Measurements from ENCODE around the gene RNF213.

RNF213 gene

GRCh38 chr17:80374732-80375585 lies 114.3 kb downstream of the RNF213 start:
- DNase-seq: no peak

- DNase-seq: no peak
These were observed 115.9 kb downstream of the RNF213 start for GRCh38 chr17:80376531-80376930.

DNA sequence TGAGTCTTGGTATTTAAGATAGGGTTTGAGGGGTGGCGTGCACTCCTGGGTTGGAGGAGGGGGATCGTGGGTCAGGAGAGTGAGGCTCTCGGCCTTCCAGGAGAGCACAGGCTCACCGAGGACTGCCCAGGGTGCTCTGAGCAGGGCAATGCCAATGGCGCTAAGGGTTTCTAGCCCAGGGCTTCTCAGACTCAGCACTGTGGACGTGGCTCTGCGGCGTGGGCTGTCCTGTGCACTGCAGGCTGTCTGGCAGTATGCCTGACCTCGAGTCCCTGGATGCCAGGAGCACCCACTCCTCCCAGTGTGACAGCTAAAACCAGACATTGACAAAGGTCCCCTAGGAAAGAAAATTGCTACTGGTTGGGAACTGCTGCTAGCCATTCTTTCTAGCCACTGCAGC lies 117.1 kb downstream of the RNF213 start:
- DNase-seq: no peak

DNA sequence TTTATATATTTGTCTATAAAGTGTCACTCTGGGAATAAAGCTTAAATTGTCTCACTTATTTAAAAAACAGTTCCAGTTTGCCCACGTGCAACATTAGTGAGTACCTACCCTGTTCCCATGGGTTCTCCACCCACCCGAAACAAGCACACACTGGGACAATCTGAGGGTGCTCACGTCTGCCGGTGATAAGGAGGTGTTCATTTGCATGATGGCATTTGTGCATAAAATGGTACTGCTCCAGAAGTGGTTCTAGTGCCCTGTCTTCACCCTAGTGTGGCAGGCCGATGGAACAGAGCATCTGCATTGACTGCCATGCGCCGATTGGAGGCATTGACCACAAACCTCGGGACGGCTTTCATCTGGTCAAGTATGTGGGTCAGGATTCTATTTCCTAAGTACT lies 118.7 kb downstream of the RNF213 start:
- no peak for DNase-seq

DNA sequence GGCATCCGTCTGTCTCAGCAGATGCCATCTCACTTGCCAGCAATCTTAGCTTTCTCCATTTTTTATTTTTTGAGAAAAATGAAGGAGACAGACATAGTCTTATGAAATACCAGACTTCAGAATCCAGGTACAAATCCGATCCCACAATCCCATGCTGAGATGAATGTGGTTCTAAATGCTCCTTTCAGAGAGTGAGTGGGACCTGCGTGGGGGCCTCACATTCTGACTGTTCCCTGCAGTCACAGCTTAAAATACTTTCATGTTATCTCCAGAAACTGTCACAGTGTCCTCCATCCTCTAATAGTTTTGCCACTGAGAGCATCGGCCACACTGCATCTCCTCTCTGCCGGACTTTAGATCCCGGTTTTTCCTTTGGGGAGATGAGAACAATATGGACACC lies 119.4 kb downstream of the RNF213 start:
- no peak for DNase-seq

DNA sequence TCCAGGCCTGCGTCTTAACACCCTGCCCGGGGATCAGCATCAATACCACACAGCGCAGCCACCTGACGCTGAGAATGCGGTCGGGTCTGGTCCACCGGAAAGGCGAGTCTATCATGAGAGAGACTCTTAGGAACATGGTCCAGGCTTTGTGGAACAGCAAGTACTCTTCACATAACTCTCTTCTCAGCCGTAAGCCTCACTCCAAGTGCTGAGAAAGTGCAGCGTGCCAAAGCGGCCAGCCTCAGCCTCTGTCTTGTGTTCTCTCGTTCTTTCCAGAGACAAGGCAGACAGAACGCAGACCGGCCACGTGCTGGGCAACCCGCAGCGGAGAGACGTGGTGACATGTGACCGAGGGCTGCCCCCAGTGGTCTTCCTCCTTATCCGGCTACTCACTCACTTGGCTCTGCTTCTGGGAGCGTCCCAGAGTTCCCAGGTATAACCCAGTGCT lies 119.9 kb downstream of the RNF213 start:
- no peak for DNase-seq

DNA sequence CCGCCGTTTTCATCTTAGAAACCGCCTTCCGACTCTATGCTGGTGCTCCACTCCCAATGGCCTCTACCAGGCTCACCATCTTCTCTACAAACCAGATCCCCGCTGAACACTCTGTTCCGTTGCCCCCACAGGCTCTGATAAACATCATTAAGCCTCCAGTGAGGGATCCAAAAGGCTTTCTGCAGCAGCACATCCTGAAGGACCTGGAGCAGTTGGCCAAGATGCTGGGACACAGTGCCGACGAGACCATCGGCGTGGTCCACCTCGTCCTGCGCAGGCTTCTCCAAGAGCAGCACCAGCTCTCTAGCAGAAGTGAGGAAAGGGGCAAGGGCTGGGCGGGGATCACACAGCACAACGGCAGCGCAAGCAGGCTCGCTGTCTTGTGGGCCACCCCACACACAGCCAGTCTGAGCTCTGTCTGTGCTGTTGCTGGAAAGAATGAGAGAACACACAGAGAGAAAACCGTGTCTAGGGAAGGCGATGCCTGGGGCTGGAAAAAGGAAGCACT lies 120.8 kb downstream of the RNF213 start:
- no peak for DNase-seq

- no peak for DNase-seq
These were observed 121.8 kb downstream of the RNF213 start for GRCh38 chr17:80382446-80382845.

DNA sequence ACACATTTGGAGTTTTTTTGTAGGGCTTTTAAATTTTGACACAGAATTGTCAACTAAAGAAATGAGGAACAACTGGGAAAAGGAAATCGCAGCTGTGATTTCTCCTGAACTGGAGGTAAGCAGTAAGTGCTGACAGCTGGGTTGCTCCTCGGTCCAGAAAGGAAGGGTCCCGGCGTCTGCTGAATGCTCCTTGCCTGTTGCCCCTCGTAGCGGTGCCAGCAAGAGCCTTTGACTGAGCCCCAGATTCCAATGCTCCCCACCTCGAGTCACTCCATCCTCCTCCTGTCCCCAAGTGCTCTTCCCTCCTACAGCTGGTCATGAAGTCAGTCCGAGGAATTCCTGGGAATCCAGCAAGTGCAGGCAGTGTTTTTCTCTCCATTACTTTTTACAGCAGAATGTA lies 122.3 kb downstream of the RNF213 start:
- DNase-seq: no peak

DNA sequence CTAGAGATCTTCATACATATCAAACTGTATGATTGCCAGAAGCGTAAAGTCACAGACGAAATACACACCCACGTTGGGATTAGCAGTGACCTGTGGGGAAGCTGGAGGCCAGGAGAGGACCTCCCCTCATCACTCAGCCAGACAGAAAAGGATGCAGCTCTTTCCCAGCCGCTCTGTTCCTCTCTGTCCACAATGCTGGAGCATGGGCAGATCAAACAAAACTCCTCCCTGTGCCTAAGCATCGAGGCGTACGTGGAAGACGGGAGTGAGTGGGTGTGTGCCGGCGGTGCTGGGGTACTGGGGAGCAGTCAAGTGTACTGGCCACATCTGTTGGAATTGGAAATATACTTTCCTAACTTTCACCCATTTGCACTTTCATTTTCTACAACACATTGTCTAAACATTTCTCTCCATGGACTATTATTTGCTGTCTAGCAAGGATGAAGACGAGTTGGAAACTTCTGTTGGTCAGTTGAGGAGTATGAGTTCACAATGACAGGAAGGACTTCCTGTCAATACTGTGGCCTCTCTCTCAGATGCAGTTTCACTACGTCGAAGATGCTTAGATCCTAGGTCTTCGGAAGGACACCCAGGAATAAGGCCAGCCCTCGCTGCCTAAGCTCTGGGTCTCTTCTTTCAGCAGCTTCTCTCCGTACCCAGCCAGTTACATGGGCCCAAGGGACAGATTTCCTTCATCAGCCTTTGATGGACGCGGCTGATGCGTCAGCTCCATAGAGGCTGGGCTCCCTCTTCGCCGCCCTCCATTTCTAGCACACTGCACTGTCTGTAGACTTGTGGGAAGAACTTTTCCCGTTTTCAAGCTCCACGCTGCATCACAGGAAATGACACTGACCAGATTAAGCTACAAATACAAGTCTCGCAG lies 123.7 kb downstream of the RNF213 start:
- DNase-seq: no peak

- DNase-seq: no peak
These were observed 124.4 kb downstream of the RNF213 start for GRCh38 chr17:80385046-80385445.

- DNase-seq: no peak
These were observed 125.7 kb downstream of the RNF213 start for GRCh38 chr17:80386341-80386740.

- DNase-seq: no peak
These were observed 126.4 kb downstream of the RNF213 start for GRCh38 chr17:80387071-80387470.

GRCh38 chr17:80388175-80388574 lies 127.5 kb downstream of the RNF213 start:
- DNase-seq: no peak

GRCh38 chr17:80388601-80389000 lies 127.9 kb downstream of the RNF213 start:
- DNase-seq: no peak

DNA sequence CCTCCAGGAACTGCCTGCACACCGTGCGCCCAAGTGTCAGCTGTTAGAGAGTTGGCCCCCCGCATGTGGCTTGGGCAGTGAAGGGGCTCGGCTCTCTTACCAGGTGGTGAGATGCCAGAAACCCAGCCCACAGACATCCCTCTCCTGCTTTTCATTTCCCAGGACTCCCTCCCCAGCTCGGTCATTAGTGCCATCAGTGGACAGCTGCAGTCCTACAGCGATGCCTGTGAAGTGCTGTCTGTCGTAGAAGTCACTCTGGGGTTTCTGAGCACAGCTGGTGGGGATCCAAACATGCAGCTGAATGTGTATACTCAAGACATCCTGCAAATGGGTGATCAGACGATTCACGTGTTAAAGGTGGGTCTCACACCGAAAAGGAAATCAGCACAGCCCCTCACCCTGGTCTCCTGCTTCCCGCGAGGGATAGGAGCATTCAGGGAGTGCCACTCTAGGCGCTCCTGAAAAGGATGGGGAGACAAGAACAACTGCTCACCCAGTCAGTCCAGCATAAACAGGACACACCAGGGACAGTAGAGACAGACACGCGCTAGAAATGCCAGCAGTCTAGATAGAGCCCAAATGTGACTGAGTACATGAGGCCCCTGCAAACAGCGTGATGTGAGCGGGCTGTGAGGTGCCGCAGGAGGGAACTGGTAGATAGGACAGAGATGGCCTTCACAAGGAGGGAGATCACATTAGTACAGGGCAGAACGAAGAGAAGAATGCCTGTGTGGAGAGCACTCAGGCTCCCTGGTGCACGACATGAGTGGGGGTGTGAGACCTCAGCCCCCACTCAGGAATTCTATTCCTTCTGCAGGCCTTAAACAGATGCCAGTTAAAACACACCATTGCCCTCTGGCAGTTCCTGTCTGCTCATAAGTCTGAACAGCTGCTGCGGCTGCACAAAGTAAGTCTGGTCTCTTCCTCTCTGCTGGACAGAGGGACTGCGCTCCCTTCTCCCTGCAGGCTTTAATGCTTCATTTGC lies 128.7 kb downstream of the RNF213 start:
- no peak for DNase-seq

- no peak for DNase-seq
These were observed 132.7 kb downstream of the RNF213 start for GRCh38 chr17:80393241-80393890.

DNA sequence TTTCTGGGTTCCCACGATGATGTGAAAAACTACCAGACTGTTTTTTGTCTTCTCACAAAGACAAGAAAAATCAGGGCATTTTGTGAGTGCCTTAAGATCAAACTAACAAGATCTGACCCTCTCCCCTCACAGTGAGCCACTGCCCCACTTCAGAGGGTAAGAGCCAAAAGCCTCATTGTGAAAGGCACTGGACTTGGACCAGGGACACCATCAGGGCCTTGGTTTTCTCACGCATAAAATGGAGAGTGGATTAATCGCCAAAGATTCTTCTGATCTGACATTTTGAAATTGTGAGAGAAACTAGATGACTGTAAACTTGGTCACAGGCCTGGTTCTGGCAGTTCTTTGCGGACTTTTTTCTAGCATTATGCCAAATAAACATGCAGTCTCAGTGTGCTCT lies 133.3 kb downstream of the RNF213 start:
- DNase-seq: no peak

DNA sequence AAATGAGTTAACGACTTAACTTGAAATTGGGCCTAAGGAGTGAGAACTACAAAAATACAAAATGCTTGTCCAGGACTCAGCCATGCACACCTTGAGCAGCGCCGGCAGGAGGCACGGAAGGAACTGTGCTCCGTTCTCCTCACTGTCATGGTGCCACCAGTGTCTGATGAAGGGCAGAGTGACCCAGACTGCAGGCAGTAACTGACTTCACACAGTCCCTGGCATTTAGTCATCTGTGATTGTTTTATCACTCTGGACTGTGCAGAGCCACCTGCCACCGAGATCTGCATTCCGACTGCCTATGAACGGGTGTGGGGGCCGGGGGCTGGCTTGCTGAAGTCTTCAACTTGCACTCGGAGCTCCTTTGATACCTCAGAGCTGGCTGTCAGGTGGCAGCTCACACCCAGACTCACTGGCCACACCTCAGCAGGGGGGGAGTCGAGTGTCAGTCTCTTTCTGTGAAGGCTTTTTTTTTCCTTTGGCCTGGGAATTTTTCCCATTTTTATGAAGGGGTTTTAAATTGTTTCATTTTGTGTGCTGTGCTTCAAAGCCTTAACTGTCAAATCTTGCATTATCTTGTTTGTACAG lies 134.1 kb downstream of the RNF213 start:
- DNase-seq: peak in 2 of 3 experiments; percentile 28 to 32

- no peak for DNase-seq
These were observed 134.9 kb downstream of the RNF213 start for GRCh38 chr17:80395402-80396151.
